Limb (tissue), 2 donors: Measurements from ENCODE around the gene SLC17A8.

Experiments
- DNase-seq, 2 donors: peaks; one replicate each; pipeline ENCODE4 v3.0.0-alpha.2; 2016; ENCODE audit errors: extremely low spot score in 2 of 2

Gene SLC17A8

DNA sequence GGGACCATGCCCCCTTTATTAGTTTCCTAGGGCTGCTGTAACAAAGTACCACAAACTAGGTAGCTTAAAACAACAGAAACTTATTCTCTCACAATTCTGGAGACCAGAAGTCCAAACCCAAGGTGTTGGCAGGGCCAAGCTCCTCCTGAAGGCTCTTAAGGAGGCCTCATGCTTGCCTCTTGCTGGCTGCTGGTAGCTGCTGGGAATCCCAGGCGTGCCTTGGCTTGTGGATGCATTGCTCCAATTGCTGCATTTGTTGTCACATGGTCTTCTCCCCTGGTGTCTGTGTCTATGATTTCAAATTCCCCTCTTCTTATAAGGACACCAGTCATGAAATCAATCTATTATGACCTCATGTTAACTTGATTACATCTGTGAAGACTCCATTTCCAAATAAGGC is 11.2 kb downstream of the SLC17A8 start:
- DNase-seq, result no peak

DNA sequence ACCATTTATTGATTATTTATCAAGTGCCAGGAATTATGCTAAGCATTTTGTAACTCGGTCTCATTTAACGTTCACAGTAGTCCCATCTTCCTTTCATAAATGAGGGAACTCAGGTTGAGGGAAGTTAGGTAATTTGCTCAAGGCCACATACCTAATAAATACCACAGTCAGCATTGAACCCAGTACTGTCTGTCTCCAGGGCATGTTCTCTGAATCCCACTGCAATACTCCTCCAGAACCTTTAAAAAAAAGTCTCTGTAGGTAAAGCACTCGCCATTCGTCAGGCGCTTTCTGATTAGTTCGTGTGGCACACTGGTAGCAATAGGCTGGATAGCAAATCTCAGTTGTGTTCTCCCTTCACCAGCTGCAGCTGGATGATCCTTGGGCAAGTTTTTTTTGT is 14.3 kb downstream of the SLC17A8 start:
- no peak for DNase-seq

DNA sequence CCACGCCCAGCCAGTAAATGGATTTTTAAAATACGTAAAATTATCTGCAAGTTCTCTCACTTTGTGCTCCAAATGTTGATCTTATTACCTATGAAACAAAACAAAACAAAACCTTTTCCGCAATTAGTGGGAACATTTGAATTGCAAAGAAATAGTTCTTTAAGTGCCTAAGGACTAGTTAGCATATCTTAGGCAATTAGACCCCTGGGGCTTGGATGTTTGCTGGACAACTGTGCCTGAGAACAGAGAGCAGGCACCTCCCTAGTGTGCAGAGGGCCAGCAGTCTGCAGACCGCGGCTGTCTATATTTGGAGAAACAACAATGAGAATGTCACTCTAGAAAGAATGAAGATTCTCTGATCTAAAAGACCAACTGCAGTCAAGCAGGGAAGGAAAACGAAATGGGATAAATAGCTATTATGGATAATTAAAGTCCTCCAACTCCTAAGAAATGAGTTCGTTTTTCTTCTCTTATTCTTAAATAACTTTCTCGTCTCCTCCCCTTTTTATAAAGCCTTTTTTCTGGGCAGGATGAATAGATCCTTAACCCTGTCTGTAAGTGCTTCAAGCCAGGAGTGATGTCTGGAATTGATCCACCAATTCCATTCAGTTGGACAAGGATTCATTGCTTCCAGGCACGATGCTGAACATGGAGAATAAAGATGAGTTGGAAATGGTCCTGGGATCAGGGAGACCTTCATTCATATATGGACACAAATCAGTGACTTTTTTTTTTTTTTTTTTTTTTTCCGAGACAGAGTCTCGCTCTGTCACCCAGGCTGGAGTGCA is 16.2 kb downstream of the SLC17A8 start:
- no peak for DNase-seq

DNA sequence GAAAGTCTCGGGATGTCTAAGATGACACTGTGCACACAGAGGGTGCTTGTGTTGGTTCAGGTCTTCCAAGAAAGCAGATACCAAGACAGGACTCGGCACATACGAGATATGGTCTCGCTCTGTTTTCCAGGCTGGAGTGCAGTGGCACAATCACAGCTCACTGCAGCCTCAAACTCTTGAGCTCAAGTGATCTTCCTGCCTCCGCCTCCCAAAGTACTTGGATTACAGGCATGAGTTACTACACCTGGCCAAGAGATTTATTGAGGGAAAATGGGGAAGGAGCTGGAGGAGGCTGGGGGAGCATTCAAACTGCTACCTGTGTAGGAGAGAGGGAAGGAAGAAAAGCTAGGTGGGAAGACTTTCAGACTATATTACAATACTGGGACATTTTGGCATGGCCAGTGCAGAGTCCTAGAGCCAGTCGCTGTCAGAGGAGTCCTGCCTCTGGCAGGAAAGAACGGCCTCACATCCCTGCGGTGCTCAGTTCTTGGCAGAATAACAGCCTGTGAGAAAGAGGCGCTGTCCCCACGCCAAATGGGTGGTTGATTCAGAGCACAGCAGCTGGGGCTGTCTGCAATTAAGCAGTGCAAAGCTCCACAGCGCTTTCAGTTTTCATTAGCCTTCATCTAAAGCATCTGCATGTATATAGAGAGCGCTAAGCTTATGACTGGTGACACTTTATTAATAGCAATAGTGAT is 18.3 kb downstream of the SLC17A8 start:
- DNase-seq, result peak; percentile 58 to 68

DNA sequence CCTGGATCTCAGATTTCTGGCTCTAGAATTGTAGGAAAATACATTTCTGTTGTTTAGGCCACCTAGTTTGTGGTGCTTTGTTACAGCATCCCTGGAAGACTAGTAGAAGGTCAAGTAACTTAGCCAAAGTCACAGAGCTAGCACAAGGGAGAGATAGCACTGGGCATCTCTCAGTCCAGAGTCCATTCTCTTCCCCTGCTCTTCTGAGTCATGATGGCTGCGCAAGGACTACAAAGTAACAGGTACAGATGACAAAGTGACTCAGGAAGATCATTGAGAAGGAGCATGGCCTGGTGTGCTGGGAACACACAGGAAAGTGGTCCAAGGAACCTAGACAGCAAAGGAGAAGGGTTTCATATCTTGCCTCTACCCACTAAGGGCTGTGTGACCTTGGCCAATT is 19.3 kb downstream of the SLC17A8 start:
- DNase-seq, result no peak

DNA sequence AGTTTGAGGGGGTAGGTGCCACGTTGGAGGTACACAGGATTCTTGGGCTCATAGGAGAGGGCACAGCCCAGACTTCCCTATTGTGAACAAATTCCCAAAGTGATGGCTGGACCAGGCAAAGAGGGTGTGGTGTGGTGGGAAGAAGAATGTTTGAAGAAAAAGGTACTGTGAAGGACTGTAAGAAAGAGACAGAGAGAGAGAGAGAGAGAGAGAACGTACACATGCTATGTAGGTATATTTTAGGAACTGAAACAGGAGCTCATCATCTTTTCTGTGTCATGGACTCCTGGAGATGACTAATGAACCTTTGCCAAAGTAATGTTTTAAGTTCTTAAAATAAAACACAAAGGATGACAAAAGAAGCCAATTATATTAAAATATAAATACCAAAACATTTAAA is 24.5 kb downstream of the SLC17A8 start:
- no peak for DNase-seq

DNA sequence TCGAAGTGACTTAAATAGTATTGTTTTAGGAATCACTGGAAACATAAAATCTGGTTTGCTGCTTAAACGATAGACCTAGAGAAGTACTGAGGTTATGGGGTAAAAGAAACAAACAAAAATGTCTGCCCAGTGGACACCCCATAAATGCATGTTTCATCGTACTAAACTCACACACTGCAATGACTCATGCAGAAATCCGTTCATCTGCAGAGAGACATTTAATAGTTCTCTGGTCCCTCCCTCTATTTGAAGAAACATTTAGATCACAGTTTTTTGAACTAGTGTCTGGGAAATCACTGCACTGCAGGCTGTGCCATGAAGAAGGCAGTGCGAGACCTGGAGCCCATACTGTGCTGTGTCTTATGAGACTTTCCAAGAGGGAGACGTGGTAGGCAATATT is 25.5 kb downstream of the SLC17A8 start:
- DNase-seq, result no peak

DNA sequence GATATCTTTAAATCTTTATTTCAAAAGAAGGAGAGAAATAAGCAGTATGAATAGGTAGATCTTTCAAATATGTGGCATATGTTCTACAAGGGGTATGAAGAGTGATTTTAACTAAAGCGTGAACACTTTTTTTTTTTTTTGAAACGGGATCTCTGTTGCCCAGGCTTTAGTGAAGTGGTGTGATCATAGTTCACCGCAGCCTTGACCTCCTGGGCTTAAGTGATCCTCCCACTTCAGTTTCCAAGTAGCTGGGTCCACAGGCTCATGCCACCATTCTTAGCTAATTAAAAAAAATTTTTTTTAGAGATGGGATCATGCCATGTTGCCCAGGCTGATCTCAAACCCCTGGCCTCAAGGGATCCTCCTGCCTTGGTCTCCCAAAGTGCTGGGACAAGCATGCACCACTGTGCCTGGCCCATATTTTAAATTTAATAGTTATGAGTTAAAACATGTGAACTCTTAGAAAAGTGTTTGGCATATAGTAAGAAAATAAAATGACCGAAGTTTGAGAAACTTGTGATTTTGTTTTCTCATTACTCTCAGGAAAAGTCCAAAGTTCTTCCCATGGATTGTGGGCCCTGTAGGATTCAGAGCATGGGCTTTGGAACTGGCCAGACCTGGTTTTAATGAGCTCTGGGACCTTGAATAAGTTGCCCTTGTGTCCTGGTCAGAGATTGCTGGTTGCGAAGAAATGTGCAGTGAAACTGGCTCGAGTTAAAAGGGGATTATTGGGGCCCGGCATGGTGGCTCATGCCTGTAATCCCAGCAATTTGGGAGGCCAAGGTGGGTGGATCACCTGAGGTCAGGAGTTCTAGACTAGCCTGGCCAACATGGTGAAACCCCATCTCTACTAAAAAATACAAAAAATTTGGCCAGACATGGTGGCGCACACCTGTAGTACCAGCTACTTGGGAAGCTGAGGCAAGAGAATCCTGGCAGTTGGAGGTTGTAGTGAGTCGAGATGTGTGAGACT is 27.0 kb downstream of the SLC17A8 start:
- DNase-seq, result no peak

DNA sequence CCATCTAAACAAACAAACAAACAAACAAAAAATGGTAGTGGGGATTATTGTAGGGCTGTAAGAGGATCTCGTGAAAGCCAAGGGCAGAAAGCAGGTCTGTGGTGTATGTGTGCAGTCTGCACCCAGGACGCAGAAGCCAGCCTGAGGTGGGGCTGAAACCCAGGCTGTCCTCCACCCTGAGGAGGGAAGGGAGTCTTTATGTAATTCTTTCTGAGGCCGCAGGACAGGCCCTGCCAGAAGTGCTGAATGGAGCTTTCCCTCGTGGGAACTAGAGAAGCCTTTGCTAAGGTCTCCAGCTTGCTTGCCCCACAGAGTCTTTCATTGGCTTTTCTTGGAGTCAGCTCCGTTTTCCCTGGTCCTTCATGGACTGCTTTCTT is 27.7 kb downstream of the SLC17A8 start:
- DNase-seq, result no peak

DNA sequence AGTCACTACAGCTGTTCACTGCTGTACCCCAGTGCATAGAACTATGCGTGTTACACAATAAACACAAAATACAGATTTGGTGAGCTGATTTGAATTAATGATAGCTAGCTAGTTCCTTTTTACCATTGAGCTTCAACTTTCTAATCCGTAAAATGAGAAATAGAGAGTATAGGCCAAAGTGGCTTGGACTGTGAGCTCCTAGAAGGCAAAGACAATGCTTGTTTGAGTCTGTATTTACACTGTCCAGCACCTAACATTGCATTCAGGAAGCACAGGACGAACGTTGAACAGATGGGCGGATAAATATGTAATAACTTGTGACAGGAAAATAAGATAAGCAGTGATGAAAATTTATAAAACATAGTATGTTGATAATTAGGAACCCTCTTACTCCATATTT is 31.5 kb downstream of the SLC17A8 start:
- no peak for DNase-seq

DNA sequence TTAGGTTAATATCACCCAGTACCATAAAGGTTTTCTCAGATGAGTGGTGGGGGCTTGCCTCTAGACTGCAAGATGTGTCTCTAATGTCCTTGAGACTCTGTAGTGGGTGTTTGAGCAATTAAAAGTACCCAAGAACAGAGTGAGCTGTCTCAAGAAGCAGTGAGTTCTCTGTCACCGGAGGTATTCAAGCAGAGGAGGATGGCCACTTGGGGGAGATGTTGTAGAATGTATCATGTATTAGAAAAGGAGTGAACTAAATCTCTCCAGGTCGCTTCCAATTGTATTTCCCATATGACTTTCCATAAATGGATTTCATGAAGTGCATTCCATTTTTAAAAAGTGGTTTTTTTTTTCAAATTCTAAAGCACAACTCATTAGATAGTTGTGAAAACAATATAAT is 35.0 kb downstream of the SLC17A8 start:
- DNase-seq, result no peak

DNA sequence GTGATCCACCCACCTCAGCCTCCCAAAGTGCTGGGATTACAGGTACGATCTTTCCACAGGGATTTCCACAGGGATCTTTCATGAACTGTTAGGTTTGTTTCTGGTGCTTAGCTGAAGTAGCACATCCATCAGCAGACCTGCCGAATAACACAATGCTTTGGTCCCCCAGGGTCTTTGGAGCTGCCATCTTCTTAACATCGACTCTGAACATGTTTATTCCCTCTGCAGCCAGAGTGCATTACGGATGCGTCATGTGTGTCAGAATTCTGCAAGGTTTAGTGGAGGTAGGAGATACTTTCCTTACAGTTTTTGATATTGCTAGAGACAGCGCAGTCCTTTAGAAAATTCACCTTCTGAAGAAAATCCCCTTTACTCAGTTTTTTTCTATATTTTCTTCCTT is 36.3 kb downstream of the SLC17A8 start:
- DNase-seq, result no peak

DNA sequence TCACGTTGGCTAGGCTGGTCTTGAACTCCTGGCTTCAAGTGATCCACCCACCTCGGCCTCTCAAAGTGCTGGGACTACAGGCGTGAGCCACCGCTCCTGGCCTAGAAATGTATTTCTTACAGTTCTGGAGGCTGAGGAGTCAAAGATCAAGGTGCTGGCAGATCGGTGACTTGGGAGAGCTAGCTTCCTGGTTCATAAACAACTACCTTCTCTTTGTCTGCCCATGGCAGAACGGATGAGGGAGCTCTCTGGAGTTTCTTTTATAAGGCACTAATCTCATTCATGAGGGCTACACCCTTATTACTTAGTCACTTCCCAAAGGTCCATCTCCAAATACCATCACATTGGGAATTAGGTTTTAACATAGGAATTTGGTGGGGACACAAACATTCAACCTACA is 38.9 kb downstream of the SLC17A8 start:
- no peak for DNase-seq

DNA sequence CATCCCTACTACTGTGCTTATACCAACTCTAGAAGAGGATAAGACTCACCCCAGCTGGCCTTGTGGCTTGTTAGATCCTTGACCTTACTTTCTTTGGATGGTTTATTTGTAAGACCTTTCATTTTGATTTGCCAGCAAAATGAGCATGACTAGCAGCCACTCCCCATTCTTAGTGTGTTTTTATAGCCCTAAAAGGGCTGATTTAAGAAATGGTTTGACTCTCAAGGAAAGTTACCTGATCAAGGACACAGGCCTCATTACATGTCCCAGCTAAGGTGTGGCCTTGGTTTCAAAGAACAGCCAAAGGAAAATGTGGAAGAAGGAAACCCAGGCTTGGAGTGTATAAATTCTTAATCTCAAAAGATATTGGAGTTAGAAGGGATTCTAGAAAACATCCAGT is 41.4 kb downstream of the SLC17A8 start:
- DNase-seq, result no peak

DNA sequence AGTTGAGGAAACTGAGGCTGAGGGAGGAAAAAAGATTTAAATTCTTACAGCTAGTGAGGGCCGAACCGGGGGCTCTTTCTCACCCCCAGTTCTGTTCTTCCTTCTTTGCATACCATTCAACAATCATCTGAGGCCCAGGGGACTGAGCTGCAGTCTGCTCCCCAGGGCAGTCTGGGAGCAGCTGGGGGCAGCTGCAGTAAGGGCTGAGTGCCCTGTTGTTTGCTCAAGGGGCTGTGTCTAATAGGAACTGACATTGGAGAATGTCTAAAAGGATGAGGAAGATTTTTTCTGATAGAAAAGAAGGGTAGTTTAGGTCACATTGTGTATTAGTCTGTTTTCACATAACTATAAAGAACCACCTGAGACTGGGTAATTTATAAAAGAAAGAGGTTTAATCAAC is 42.2 kb downstream of the SLC17A8 start:
- DNase-seq, result no peak

DNA sequence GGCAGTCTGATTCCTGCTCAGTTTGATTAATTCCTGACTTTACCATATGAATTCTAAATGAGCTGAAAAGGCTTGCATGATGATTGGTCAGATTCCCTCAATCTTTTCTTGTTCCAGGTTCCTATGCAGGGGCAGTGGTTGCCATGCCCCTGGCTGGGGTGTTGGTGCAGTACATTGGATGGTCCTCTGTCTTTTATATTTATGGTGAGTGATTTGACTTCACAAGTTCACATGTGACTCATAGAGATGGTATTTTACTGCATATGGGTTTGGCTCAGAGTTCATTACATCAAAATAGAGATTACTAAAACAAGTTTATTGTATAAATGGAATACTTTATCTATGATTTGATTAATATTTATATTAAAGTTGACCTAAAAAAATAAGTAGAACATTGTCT is 44.8 kb downstream of the SLC17A8 start:
- no peak for DNase-seq

DNA sequence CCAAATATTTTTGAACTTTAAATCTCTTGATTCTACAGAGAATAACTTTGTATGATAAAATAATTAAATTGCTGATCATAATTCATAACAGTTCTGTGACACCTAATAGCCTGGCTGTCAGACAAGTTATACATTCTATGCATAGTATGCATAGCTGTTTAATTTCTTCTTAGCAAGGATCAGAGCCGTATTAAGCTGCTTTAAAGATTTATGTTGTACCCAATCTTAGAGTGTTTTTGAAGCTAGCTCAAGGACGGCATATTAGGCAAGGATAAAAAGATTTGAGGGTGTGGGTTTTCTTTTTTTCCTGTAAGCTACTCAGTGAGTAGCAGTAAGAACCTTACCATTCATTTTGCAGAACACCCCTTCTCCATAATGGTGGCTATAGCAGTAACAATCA is 45.9 kb downstream of the SLC17A8 start:
- DNase-seq, result no peak

DNA sequence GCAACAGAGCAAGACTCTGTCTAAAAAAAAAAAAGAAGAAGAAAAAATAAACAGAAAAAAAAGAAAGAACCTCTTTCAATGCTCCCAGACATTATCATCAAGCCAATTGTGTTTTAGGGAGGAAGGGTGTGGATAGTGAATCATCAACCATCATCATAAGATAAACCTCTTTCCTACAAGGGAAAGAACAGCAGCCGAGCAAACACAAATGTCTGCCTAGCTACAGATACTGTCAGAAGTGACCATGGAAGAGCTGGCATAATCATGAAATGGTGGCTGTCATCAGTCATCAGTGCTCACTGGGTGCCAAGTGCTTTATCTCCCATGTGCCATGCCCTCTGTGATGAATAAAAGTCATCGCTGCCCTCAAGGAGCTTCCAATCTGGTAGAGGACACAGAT is 46.6 kb downstream of the SLC17A8 start:
- DNase-seq, result no peak

DNA sequence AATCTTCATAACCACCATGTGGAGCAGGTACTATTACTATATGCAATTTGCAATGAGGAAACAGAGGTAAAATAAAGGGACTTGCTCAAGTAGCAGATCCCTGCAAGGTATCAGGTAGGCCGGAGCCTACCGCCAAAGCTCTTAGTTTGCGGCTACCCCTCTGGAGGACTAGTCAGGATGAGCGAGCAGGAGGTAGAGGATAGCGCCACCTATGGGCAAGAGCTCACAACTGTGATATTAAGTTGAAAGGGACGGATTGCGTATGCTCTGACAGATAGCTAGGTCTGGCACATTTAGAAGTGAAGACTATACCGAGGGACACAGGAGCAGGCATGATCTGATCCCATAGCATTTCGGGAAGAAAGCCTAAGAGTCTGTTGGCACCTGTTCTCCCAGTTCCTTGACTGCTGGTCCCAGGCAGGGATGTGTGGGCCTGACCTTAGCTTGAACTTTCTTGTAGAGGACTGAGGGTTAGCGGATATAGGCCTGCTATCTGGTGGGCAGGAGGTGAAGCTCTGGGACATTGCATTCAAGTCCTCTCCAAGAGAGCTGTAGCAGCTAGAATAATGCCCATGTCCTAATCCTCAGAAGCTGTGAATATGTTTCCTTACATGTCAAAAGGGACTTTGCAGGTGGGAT is 48.0 kb downstream of the SLC17A8 start:
- peak in 1 of 2 donors; percentile 32 for DNase-seq

DNA sequence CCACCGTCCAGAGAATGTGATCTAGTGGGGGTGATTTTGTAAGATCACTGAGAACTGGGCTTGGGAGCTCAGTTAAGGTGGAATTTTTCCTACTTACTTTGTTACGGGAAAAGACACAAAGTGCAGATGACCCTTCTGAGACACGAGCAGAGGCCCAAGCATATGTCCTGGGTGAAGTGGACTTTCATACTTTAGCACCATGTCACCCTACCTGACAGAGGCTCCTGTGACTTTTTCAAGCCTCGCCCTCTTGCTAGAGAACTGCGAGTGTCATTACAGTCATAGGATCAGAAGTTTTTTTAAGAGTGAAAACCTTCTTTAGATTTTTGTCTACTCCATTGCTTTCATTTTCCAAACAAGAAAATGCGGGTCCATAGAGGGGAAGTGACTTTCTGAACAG is 56.1 kb downstream of the SLC17A8 start:
- DNase-seq, result no peak

DNA sequence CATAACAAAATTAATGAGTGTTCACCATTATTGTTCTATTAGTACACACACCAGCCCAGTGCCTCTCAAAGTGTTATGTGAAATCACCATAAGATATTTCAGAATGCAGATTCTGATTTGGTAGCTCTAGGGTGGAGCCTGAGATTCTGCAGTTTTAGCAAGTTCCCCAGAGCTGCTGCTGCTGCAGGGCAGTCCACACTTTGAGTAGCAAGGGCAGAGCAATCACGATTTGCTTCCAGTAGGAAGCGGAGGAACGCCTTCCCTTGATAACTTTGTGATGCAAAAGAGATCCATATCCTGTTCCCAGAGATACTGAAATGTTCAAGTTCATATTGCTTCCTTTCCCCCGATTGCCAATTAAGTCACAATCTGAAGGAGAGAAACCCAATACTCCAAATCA is 57.9 kb downstream of the SLC17A8 start:
- DNase-seq, result no peak

DNA sequence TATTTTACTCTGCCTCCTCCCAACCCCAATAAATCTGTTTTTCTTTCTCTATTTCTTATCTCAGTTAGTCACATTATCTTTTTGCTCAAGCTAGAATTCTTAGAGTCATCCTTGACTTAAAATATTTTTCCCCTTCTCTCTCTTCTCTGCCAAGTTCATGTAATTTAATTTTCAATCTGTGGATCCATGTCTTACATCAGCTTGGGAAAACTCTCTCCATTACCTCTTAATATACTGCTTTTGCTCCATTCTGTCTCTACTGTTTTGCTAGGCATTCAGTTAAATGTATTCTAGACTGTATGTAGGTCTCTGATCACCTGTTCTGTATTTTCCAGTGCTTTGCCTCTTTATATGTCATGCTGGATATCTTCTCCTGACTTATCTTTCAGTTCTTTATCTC is 65.8 kb downstream of the SLC17A8 start:
- no peak for DNase-seq
